GM10266 (cell line): ENCODE data around the gene PMM2.

Experiments
- DNase-seq: peaks from one replicate; pipeline ENCODE4 v3.0.0; 2012; ENCODE audit errors: extremely low spot score
- CTCF ChIP-seq: IDR thresholded peaks from 2 replicates; pipeline ENCODE4 v1.5.1; 2012; ENCODE audit warnings: mild to moderate bottlenecking, low read depth; ENCODE audit not compliant: control insufficient read depth, insufficient read depth; ENCODE audit errors: missing control alignments

Gene PMM2

GRCh38 chr16:8853150-8853549 is 55.5 kb downstream of the PMM2 start:
- no peak for DNase-seq

DNA sequence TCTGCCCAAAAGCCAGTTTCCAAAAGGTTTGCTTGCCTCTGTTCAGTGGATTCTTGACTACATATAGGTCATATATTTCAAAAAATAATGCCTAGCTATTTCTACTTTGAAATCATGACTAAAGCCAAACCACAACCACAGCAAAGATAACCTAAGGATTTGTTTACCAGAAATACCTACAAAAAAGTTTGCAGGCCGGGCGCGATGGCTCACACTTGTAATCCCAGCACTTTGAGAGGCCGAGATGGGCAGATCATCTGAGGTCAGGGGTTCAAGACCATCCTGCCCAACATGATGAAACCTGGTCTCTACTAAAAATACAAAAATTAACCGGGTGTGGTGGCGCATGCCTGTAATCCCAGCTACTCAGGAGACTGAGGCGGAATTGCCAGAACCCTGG is 56.0 kb downstream of the PMM2 start:
- no peak for DNase-seq
- no peak for TF ChIP-seq CTCF

More at GRCh38 chr16:8853150-8853549, 55.5 kb downstream of the PMM2 start:
- TF ChIP-seq CTCF, result no peak

DNA sequence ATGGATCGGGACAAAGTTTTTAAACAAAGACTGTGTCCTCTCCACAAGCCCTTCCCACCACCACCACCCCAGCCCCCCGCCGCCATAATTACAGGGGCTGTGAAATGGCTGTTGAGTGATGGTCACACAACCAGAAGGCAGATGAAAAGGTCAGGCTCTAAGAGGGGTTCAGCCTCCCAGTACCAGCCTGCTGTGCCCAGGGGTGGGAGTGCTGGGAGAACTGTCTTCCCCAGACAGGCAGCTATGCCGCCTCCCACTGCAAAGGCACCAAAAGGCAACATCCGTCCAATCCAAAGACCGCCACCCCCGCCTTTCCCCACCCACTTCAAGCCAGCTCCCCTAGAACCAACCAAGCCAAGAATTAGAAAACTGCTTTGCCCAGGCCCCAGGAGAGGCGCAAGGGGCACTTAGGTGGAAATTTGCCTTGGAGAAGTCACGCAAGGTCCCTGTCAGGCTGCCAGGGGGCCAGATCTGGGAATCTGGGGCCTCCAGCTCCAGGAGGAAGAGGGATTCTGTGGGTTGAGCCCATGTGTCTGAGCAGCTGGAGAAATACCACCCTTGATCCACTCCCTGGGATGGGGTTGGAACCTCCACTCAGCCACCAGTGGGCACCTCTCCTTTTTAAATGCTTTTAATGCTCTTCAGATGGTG is 56.8 kb downstream of the PMM2 start:
- DNase-seq, result no peak
- no peak for TF ChIP-seq CTCF

DNA sequence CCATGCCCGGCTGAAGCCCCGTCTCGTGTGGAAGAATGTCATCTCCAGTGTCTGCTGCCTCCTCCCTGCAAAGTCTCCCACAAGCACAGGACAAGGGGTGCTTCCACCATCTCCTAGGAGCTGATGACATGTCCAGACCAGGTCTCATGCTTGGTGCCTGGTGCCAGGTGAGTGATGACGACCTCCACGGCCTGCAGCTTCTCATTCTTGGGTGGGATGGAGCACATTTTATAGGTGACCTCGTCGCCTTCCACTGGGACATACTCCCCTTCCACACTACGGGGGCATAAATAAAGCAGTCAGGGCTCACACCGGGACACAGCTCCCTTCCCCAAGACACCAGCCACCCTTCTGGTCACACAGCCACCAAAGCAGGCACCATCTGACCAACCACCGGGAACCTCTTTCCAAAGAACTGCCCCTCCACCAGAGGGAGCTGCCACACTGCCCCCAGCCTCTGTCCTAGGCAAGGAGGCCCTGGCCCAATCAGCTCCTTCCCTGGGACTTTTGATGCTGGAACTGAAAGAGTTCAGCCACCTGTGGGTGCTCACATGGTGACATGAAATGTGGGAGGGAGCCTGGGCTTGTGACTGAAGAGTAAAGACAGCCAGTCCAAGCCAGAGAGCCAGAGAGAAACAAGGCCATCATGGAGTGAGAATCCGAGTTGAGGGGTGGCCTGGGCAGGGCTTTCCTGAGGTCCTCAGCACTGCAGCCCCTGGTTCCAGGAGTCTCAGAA is 57.6 kb downstream of the PMM2 start:
- TF ChIP-seq CTCF, result no peak

GRCh38 chr16:8855972-8856371 is 58.3 kb downstream of the PMM2 start:
- TF ChIP-seq CTCF, result no peak

More for the DNA sequence above, 57.6 kb downstream of the PMM2 start:
- no peak for DNase-seq

DNA sequence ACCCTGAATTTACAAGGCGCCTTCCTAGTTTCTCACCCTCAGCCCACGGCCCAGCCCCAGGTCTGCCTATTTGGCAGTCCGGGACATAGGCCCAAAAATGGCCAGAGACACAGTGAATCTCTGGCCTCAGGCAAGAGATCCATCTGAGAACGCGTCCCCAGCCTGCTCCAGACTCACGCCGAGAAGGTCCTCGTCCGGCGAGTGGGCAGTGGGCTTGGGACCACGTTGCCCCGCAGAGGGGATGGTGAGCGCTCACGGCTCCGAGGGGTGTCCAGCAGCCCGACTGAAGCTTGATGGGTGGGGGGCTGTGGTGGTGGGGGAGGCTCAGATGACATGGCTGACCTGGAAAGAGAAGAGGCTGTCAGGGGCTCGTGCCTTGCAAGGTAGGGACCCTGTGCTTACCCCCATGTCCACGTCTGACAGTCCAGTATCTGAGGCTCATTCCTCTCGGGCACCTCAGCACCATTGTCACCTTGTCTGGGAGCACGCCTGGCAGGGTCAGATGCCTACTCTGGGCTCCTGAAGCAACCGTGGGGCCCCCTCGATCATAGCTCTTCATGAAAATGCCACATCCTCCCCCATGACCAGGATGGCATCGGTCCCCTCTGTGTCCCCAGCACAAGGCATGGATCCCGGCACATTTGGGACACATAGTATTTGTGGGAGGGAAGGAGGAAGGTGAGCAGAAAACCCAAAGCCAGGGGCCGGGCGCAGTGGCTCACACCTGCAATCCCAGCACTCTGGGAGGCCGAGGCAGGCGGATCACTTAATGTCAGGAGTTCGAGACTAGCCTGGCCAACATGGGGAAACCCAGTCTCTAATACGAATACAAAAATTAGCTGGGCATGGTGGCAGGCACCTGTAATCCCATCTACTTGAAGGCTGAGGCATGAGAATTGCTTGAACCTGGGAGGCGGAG is 61.6 kb downstream of the PMM2 start:
- DNase-seq, result no peak
- no peak for TF ChIP-seq CTCF

More at GRCh38 chr16:8855972-8856371, 58.3 kb downstream of the PMM2 start:
- no peak for DNase-seq
